Hepatocyte (in vitro differentiated cells): ENCODE measurements around the gene SYT3.
"Not testable (repeated sequence)": the region's sequence is repeated elsewhere in the genome, so short reads cannot be mapped to it uniquely, and the experiment has no call there.

ENCODE experiments used
- EZH2 ChIP-seq: fragments of 200-600 bp; sonication (generic); IDR thresholded peaks from 2 replicates; pipeline ENCODE4 v1.6.1; 2016; ENCODE audit warnings: antibody characterized with exemption, mild to moderate bottlenecking, borderline replicate concordance
- EZH2phosphoT487 ChIP-seq: fragments of 200-600 bp; sonication (generic); IDR thresholded peaks from one replicate; pipeline ENCODE4 v1.6.1; 2018; ENCODE audit warnings: antibody characterized with exemption, mild to moderate bottlenecking, low read depth, moderate library complexity; ENCODE audit not compliant: unreplicated experiment, severe bottlenecking
- TF ChIP-seq, protein P1 (sequence below): fragments of 200-600 bp; sonication (generic); IDR thresholded peaks from 2 replicates; pipeline ENCODE4 v1.5.1; 2016; ENCODE audit warnings: antibody characterized with exemption, mild to moderate bottlenecking; ENCODE audit not compliant: poor library complexity

DNA sequence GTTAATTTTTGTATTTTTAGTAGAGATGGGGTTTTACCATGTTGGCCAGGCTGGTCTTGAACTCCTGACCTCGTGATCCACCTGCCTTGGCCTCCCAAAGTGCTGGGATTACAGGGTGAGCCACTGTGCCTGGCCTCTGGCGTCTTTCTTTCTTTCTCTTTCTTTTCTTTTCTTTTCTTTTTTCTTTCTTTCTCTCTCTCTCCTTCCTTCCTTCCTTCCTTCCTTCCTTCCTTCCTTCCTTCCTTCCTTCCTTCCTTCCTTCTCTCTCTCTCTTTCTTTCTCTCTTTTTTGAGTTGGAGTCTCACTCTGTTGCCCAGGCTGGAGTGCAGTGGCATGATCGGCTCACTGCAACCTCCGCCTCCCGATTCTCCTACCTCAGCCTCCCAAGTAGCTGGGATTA lies 20.5 kb downstream of the SYT3 start:
- TF ChIP-seq, protein P1, sequence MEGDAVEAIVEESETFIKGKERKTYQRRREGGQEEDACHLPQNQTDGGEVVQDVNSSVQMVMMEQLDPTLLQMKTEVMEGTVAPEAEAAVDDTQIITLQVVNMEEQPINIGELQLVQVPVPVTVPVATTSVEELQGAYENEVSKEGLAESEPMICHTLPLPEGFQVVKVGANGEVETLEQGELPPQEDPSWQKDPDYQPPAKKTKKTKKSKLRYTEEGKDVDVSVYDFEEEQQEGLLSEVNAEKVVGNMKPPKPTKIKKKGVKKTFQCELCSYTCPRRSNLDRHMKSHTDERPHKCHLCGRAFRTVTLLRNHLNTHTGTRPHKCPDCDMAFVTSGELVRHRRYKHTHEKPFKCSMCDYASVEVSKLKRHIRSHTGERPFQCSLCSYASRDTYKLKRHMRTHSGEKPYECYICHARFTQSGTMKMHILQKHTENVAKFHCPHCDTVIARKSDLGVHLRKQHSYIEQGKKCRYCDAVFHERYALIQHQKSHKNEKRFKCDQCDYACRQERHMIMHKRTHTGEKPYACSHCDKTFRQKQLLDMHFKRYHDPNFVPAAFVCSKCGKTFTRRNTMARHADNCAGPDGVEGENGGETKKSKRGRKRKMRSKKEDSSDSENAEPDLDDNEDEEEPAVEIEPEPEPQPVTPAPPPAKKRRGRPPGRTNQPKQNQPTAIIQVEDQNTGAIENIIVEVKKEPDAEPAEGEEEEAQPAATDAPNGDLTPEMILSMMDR: not testable (repeated sequence)
- not testable (repeated sequence) for TF ChIP-seq EZH2, EZH2phosphoT487
